ENCODE data around the gene HDGFL3. TPM values are rescaled to one million over a fixed set of nuclear protein-coding genes. Genes with fewer than 3 reads are reported as not detected.

HDGFL3 gene
- total RNA-seq, 1 donor from 2014 or later = 61.1 TPM

DNA sequence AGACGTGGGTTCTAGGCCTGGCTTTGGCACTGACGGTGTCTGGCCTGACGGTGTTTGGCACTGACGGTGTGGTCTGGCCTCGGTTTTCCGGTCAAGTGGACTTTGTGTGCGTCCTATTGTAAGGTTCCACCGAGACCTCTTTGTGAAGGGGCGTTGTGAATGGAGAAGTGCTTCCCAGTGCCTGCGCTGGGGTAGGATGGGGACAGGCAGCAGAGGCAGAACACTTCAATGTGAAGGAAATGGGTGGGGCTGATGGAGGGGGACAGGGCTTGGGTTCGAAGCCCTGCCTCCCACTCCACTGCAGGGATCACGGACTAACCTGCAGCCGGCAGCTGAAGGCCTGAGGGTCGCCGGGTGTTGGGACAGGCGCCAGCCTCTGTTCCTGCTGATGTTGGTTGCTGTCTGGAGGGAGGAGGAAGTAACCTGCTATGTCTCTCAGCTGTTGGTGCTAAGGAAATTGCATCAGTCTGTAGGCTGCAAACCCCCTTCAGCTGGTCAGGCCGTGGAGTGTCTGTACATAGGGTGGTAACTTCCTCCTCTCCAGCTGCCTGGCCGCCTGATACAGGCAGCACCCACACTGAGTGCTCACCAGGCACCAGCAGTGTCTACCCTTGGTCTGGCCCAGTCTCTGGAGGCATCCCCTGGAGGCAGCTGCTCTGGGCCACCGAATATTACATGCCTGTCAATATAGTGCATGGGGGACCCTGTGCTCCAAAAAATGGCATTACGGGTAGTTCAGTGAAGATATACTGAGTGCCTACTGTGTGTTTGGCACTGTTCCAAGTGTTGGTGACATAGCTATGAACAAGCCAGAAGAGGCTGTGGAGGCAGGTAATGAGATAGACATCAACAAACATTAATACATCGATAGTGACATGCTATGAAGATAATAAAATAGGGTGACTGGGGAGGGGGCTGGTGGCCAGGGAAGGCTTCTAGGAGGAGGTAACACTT is 99.1 kb downstream of the HDGFL3 start:
- TF ChIP-seq, protein P1, sequence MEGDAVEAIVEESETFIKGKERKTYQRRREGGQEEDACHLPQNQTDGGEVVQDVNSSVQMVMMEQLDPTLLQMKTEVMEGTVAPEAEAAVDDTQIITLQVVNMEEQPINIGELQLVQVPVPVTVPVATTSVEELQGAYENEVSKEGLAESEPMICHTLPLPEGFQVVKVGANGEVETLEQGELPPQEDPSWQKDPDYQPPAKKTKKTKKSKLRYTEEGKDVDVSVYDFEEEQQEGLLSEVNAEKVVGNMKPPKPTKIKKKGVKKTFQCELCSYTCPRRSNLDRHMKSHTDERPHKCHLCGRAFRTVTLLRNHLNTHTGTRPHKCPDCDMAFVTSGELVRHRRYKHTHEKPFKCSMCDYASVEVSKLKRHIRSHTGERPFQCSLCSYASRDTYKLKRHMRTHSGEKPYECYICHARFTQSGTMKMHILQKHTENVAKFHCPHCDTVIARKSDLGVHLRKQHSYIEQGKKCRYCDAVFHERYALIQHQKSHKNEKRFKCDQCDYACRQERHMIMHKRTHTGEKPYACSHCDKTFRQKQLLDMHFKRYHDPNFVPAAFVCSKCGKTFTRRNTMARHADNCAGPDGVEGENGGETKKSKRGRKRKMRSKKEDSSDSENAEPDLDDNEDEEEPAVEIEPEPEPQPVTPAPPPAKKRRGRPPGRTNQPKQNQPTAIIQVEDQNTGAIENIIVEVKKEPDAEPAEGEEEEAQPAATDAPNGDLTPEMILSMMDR (conservative IDR thresholded peaks at IDR 0.05; ENCODE audit: low read depth, low read length) = no peak
- DNase-seq (ENCODE audit: low read depth) = no peak
- H3K4me3 ChIP-seq (ENCODE audit: low read depth, low read length) = no peak overlapping the region

GRCh38 chr15:83107841-83108181 is 99.8 kb downstream of the HDGFL3 start:
- TF ChIP-seq, protein P1 (conservative IDR thresholded peaks at IDR 0.05; ENCODE audit: low read depth, low read length) = no peak
- DNase-seq (ENCODE audit: low read depth) = no peak
- peak overlapping the region; percentile 40 for H3K4me3 ChIP-seq (ENCODE audit: low read depth, low read length)

- no peak for DNase-seq (ENCODE audit: low read depth)
- TF ChIP-seq, protein P1 (conservative IDR thresholded peaks at IDR 0.05; ENCODE audit: low read depth, low read length) = no peak
- H3K4me3 ChIP-seq (ENCODE audit: low read depth, low read length) = peak within 1 kb of the TSS; percentile 40
Observed at GRCh38 chr15:83106994-83107840, 100.4 kb downstream of the HDGFL3 start, which contains the start of gene TM6SF1. TM6SF1 (plus strand) TSS chr15:83107645; CDS start chr15:83107681, 36 bp downstream.

- H3K4me3 ChIP-seq (ENCODE audit: low read depth, low read length) = no peak overlapping the region
- TF ChIP-seq, protein P1 (conservative IDR thresholded peaks at IDR 0.05; ENCODE audit: low read depth, low read length) = no peak
- DNase-seq (ENCODE audit: low read depth) = no peak
Observed at GRCh38 chr15:83105440-83105839, 102.2 kb downstream of the HDGFL3 start.

GRCh38 chr15:83104141-83104540 is 103.5 kb downstream of the HDGFL3 start:
- DNase-seq (ENCODE audit: low read depth) = no peak
- no peak overlapping the region for H3K4me3 ChIP-seq (ENCODE audit: low read depth, low read length)
- TF ChIP-seq, protein P1 (conservative IDR thresholded peaks at IDR 0.05; ENCODE audit: low read depth, low read length) = no peak

DNA sequence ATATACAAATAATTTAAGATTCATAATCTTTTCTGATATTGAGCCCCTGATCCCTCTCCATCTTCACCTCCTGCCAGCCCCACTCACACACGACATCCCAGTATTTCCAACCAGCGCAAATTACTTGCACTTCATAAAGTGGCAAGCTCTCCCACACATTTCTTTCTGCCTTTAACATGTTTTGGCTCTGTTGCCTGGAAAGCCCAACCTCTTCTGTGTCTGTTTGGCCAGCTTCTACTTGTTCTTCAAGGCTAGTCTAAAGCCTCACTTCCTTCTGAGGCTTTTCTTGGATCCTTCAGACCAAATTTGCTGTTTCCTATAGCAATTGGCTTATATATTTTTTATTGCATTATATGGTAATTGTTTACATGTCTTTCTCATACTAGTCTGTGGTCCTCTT is 105.3 kb downstream of the HDGFL3 start:
- H3K4me3 ChIP-seq (ENCODE audit: low read depth, low read length) = no peak overlapping the region
- DNase-seq (ENCODE audit: low read depth) = no peak
- TF ChIP-seq, protein P1 (conservative IDR thresholded peaks at IDR 0.05; ENCODE audit: low read depth, low read length) = no peak
